ENCODE results near the gene HLCS. TPM values are rescaled to one million over a fixed set of nuclear protein-coding genes. Genes with fewer than 3 reads are reported as not detected.

Gene HLCS
- total and polyA plus RNA-seq, 10 of the 15 experiments (the other 5 are each of a cell fraction or from before 2014, with no cell fraction given): 1.5 to 12.7 (median 9.6) TPM

- H4K20me1 ChIP-seq (ENCODE audit: control insufficient read depth, insufficient read depth): no peaks in the 10 kb centered on the region
- DNase-seq (ENCODE audit: low read depth, low spot score): no peak
- no TSS peak for BruUV-seq (replicated peaks)
- H3K9me3 ChIP-seq (replicated peaks; ENCODE audit: control insufficient read depth, insufficient read depth, low read length): no peaks in the 10 kb centered on the region
- H3K4me3 ChIP-seq: no peak overlapping the region
- no peaks in the 10 kb centered on the region for H3K27me3 ChIP-seq (replicated peaks in 1 of 2; ENCODE audit: control insufficient read depth in 2 of 2, insufficient read depth in 2 of 2, low read length in 1 of 2)
- POLR2A ChIA-PET: no interaction called here
- CTCF ChIA-PET: interaction anchor here (0.8 kb wide), 1 partner anchor 41 kb away, joined by 4 read pairs; no protein-coding TSS in a partner anchor
- H2AFZ ChIP-seq (ENCODE audit: control insufficient read depth, low read depth, low read length): no peak overlapping the region
- intact Hi-C loops (cut with micrococcal nuclease; ENCODE audit: unreplicated experiment) (loop anchor here (10.0 kb wide), 1 partner anchor 286 kb away; no protein-coding TSS in a partner anchor), in situ Hi-C loops (cut with MboI) (no loop called here)
- RAD21 ChIA-PET (ENCODE audit: unreplicated experiment): no interaction called here
- SMC1A ChIA-PET (ENCODE audit: uncharacterized antibody, unreplicated experiment): no interaction called here
- H3K9ac ChIP-seq (ENCODE audit: control insufficient read depth, insufficient read depth, low read length): no peak overlapping the region
- H3K27ac ChIP-seq (ENCODE audit: control insufficient read depth, insufficient read depth): no peak overlapping the region
- peaks cover 15% of the 10 kb centered on the region for H3K4me1 ChIP-seq (ENCODE audit: control insufficient read depth, insufficient read depth, low read length)
- H3K79me2 ChIP-seq (ENCODE audit: control insufficient read depth, insufficient read depth, low read length): peaks cover 2% of the 10 kb centered on the region; the same call in 1 of the 2 replicates
- 100% methylated on average over 1 of the region's 1 CpG for WGBS (ENCODE audit: insufficient coverage, insufficient replicate concordance, low lambda C conversion rate, missing lambda C conversion rate)
- FAIRE-seq: no peak
- no peaks in the 10 kb centered on the region for H3K36me3 ChIP-seq (ENCODE audit: control insufficient read depth in 2 of 2, insufficient read depth in 2 of 2, low read length in 1 of 2)
- ATAC-seq: no peak
- H3K4me2 ChIP-seq (ENCODE audit: control insufficient read depth, insufficient read depth): no peak overlapping the region
- TF ChIP-seq, protein P1, sequence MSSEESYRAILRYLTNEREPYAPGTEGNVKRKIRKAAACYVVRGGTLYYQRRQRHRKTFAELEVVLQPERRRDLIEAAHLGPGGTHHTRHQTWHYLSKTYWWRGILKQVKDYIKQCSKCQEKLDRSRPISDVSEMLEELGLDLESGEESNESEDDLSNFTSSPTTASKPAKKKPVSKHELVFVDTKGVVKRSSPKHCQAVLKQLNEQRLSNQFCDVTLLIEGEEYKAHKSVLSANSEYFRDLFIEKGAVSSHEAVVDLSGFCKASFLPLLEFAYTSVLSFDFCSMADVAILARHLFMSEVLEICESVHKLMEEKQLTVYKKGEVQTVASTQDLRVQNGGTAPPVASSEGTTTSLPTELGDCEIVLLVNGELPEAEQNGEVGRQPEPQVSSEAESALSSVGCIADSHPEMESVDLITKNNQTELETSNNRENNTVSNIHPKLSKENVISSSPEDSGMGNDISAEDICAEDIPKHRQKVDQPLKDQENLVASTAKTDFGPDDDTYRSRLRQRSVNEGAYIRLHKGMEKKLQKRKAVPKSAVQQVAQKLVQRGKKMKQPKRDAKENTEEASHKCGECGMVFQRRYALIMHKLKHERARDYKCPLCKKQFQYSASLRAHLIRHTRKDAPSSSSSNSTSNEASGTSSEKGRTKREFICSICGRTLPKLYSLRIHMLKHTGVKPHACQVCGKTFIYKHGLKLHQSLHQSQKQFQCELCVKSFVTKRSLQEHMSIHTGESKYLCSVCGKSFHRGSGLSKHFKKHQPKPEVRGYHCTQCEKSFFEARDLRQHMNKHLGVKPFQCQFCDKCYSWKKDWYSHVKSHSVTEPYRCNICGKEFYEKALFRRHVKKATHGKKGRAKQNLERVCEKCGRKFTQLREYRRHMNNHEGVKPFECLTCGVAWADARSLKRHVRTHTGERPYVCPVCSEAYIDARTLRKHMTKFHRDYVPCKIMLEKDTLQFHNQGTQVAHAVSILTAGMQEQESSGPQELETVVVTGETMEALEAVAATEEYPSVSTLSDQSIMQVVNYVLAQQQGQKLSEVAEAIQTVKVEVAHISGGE (CRISPR knock-in tag; IDR thresholded peaks at IDR 0.05): no peak
- TF ChIP-seq, protein P2, sequence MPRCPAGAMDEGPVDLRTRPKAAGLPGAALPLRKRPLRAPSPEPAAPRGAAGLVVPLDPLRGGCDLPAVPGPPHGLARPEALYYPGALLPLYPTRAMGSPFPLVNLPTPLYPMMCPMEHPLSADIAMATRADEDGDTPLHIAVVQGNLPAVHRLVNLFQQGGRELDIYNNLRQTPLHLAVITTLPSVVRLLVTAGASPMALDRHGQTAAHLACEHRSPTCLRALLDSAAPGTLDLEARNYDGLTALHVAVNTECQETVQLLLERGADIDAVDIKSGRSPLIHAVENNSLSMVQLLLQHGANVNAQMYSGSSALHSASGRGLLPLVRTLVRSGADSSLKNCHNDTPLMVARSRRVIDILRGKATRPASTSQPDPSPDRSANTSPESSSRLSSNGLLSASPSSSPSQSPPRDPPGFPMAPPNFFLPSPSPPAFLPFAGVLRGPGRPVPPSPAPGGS (IDR thresholded peaks at IDR 0.05; ENCODE audit: borderline replicate concordance, insufficient read depth, low read depth, low read length, poor library complexity, severe bottlenecking): no peak
- TF ChIP-seq SRF (IDR thresholded peaks at IDR 0.05; ENCODE audit: low read depth in 2 of 2, low read length in 2 of 2): no peak
- TF ChIP-seq, protein P3, sequence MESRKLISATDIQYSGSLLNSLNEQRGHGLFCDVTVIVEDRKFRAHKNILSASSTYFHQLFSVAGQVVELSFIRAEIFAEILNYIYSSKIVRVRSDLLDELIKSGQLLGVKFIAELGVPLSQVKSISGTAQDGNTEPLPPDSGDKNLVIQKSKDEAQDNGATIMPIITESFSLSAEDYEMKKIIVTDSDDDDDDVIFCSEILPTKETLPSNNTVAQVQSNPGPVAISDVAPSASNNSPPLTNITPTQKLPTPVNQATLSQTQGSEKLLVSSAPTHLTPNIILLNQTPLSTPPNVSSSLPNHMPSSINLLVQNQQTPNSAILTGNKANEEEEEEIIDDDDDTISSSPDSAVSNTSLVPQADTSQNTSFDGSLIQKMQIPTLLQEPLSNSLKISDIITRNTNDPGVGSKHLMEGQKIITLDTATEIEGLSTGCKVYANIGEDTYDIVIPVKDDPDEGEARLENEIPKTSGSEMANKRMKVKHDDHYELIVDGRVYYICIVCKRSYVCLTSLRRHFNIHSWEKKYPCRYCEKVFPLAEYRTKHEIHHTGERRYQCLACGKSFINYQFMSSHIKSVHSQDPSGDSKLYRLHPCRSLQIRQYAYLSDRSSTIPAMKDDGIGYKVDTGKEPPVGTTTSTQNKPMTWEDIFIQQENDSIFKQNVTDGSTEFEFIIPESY (IDR thresholded peaks at IDR 0.05): no peak
Observed at GRCh38 chr21:36968976-36969375, 2.5 kb upstream of the HLCS start.

All from GM12878 (cell line).